GM18858 (cell line): Measurements from ENCODE around the gene AEN.

ENCODE experiments used
- ATAC-seq: cut with Tn5 transposase; IDR thresholded peaks from one replicate; pipeline ENCODE4 v1.9.1; 2021; ENCODE audit not compliant: unreplicated experiment

AEN gene

DNA sequence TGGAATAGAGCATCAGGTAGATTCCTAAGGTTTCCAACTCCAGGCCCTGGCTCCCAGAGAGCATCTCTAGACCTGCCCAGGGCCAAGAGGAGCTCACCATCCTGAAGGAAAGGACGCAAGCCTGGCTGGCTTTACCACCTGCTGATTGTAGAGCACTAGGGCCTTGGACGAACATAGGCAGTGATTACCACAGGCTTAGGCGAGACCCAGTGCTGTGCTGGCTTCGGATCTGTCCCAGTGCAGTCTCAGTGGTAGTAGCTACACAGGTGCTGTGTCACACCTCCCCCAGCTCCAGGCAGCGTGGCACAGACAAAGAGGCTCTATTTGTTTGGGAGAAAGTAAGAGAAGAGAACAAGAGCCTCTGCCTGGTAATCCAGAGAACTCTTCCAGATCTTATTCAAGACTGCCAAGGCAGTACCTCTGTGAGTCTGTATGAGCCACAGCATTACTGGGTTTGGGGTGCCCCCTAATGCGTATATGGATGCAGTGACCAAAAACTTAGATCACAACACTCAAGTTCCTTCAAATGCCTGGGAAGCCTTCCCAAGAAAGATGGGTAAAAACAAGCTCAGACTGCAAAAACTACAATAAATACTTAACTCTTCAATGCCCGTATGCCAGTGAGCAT, 43.1 kb downstream of the AEN start:
- no peak for ATAC-seq

DNA sequence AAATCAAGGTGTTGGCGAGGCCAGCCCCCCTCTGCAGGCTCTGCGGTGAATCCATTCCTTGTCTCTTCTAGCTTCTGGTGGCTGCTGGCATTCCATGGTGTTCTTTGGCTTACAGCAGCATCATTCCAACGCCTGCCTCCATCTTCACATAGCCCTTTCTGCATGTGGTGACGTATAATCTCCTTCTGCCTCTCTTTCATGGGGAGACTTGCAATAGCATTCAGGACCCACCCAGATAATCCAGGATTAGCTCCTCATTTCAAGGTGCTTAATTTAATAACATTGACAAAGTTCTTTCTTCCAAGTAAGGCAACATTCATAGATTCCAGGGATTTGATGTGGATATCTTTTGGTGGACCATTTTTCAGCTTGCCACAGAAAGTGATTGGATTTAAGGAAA, 53.5 kb downstream of the AEN start:
- ATAC-seq, result no peak

DNA sequence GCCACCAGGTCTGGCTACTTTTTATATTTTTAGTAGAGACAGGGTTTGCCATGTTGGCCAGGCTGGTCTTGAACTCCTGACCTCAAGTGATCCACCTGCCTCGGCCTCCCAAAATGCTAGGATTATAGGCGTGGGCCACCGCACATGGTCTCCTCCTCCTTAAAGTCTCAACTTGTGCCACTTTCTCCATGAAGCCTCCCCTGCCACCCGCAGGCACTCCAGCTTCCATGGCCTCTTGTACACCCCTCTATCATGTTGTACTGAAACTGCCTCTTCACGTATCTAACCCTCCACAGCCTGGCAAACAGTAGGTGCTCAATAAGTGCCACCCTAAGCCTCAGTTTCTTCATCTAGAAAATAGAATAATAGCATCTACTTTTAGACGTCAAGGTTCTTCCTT, 57.6 kb downstream of the AEN start:
- ATAC-seq, result no peak

DNA sequence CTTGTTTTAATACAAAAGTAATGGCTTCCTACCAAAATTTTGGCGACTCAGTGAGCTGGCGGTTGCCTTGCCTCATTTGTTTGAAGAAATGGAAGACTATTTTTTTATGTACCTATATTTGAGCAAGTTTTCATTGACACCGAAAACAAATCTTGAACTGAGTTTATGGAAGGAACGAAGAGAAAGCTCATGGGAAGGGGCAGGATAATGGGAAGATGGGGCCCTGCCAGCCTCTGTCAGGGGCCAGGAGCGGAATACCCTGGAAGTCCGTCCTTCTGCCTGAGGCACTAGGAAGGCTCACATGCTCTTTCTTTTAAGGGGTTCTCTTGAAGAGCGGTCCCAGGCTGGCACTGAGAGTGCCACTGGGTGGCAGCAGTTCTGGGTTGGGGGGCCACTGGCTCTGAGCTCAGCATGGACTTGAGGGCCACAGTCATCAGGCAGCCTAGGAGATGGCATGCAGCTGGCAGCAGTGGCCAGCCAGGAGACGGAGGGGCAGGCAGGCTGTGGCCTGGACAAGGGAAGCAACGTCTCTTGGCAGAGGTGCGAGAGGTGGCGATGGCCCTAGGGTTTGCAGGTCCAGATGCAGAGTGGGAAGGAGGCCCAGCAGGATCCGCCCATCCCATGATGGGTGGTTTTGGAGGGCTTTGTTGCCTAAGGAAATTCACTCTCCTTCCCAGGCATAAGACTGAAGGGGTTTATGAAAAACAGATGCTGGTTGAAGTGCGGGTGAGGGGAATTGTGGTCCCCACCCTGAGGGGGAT, 59.3 kb downstream of the AEN start:
- no peak for ATAC-seq

DNA sequence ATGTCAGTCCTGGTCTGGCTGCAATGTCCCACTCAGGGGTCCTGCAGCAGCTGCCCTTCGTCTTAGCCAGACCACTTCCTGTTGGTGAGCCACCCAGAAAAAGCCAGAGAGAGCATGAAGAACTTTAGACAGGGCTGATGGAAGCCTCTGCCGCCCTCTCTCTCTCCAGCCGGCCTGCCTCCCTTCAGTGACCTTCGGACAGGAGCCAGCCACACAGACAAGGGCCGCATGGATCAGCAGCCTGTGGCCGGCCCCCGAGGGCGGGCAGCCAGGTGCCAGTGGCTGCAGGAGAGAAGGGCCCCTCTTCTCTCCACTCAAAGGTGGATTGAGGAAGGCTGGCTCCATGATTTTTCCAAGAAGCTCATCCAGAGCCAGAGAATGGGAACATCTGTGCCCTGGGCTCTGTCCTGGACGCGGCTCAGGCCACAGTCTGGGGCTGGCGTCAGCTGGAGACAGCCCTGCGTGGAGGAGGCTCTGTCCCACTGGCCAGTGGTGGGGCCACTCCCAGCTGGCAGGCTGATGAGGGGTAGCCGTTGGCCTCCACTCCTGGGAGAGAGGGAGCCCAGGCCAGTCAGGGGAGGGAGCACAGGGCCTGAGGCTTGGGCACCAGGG, 60.6 kb downstream of the AEN start:
- ATAC-seq, result no peak
